Epithelial cell of proximal tubule (primary cell): ENCODE results near the gene MYO1C. TPM values are rescaled to one million over a fixed set of nuclear protein-coding genes. Genes with fewer than 3 reads are reported as not detected.
A peak's percentile ranks its signal among the peaks of the same experiment; 100 is the strongest.
"Not testable (repeated sequence)": the region's sequence is repeated elsewhere in the genome, so short reads cannot be mapped to it uniquely, and the experiment has no call there.

Experiments used
- DNase-seq: peaks from one replicate; pipeline ENCODE4 v3.0.0-alpha.2; 2011; ENCODE audit warnings: low read depth
- H3K4me3 ChIP-seq: 2 replicates; pipeline ENCODE4 v1.5.1; 2011; ENCODE audit warnings: low read depth, mild to moderate bottlenecking, low read length
- total RNA-seq: library from RNA; depleted of rRNA; stranded (reverse); fragments of >200 nt; gene quantifications from 2 replicates; pipeline ENCODE4 v1.2.3, GENCODE V29; 2015
- TF ChIP-seq, protein P1 (sequence below): conservative IDR thresholded peaks from 2 replicates; pipeline ENCODE4 v1.5.1; 2012; ENCODE audit warnings: low read depth, mild to moderate bottlenecking, low read length

Gene MYO1C
- total RNA-seq, 1 donor from 2014 or later, result 94.7 TPM

DNA sequence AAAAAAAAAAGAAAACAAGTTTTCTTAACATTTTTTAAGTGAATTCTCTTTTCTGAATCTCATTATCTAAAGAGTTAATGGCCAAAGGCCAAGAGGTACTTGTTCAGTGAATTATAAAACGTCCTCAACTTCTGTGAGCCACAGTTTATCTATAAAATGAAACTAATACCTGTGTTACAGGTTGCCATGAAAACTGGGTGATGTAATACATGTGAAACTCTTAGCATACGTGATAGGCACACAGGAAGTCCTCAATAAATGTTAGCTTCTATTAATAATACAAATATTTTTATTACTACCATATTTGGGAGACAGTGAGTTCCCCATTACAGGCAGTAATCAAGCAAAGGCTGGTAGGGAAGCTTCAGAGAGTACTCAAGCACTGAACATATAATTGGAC is 37.4 kb upstream of the MYO1C start:
- no peak for DNase-seq
- TF ChIP-seq, protein P1, sequence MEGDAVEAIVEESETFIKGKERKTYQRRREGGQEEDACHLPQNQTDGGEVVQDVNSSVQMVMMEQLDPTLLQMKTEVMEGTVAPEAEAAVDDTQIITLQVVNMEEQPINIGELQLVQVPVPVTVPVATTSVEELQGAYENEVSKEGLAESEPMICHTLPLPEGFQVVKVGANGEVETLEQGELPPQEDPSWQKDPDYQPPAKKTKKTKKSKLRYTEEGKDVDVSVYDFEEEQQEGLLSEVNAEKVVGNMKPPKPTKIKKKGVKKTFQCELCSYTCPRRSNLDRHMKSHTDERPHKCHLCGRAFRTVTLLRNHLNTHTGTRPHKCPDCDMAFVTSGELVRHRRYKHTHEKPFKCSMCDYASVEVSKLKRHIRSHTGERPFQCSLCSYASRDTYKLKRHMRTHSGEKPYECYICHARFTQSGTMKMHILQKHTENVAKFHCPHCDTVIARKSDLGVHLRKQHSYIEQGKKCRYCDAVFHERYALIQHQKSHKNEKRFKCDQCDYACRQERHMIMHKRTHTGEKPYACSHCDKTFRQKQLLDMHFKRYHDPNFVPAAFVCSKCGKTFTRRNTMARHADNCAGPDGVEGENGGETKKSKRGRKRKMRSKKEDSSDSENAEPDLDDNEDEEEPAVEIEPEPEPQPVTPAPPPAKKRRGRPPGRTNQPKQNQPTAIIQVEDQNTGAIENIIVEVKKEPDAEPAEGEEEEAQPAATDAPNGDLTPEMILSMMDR, result no peak
- H3K4me3 ChIP-seq, result no peak overlapping the region

- not testable (repeated sequence) for H3K4me3 ChIP-seq, DNase-seq
Measured at GRCh38 chr17:1526876-1527275, 34.4 kb upstream of the MYO1C start.

DNA sequence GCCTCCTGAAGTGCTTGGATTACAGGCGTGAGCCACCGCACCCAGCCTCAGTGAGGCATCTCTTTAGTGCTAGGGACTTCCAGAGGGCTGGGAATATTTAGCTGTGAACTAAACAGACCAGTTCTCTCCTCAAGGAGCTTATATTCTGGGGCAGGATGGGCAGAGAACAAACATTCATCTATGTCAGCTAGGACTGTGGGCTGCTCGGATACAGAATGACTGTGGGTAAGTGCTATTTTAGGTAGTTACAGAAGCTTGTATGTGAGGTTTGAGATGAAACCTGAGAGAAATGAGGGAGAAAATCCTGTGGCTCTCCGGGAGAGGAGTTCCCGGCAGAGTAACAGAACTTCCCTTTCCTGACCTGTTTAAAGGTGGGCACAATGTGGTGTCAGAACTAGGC is 30.1 kb upstream of the MYO1C start:
- DNase-seq, result no peak
- TF ChIP-seq, protein P1, result no peak

GRCh38 chr17:1521086-1521640 is 28.7 kb upstream of the MYO1C start:
- no peak overlapping the region for H3K4me3 ChIP-seq
- TF ChIP-seq, protein P1, result no peak
- DNase-seq, result no peak

More for the DNA sequence above, 30.1 kb upstream of the MYO1C start:
- H3K4me3 ChIP-seq, result no peak overlapping the region

DNA sequence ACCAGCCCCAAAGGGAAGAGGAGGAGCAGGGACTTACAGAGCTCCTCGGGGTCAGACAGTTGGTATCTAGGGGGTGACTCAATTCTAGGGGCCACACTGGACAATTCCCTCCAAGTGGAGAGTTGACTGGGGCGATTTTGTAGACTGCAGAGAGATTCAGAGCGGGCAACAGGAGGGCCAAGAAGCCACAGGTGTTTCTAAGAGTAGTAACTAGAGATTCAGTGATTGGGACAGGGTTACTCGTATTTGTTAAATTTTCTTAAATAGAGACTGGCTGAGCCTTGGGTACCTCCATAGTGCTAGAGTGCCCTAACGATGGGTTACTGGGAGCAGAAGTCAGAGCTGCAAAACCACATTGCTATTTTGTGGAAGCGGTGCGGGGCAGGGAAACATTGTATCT is 27.2 kb upstream of the MYO1C start:
- TF ChIP-seq, protein P1, result no peak
- no peak overlapping the region for H3K4me3 ChIP-seq
- DNase-seq, result no peak

GRCh38 chr17:1518410-1518809 is 25.9 kb upstream of the MYO1C start:
- no peak for DNase-seq
- no peak overlapping the region for H3K4me3 ChIP-seq
- TF ChIP-seq, protein P1, result no peak

- H3K4me3 ChIP-seq, result peak within 1 kb of the TSS; percentile 94
- peak; percentile 72 for DNase-seq
- TF ChIP-seq, protein P1, result no peak
Measured at GRCh38 chr17:1516388-1517161, 24.1 kb upstream of the MYO1C start, which contains the start of gene INPP5K. Gene INPP5K (minus strand): TSS chr17:1516612. CDS start chr17:1516499, 113 bp downstream.
